ENCODE results near the gene TTLL10.

Gene TTLL10

DNA sequence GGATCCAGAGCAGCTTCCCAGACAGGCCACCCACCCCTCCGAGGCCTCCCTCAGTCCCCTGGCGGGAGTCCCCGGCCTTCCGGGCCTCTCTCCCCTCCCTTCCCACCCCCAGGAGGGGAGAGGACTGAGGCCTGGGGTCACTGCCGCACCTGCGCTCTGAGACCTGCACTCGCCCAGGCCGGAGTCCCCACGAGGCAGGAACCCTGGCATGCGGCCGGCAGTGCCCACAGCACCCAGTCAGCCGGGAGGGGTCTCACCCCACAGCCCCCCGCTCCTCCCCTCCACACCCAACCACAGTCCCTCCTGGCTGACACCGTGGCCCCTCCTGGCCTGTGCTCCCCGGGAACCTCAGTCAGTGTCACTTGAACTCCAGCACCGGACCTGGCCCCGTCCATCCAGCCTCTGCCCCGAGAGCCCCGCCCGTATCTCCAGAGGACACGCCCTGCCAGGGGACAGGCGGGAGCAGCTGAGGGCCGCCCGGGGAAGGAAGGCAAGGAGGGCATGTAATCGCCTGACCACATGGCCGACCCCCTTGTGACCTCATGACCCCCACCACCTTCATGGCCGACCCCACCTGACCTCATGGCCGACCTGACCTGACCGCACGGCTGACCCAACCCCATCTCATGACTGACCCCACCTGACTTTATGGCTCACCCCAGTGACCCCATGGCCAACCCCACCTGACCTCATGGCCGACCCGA lies 28.7 kb upstream of the TTLL10 start:
- Histone ChIP-seq H3K4me1 (ENCODE audit: insufficient read depth, poor library complexity, severe bottlenecking) (peaks cover 4% of the 10 kb centered on the region), H3K36me3 (ENCODE audit: low read depth) (no peaks in the 10 kb centered on the region), H3K27ac (ENCODE audit: poor library complexity, severe bottlenecking) (no peak overlapping the region), H3K4me3 (ENCODE audit: severe bottlenecking) (no peak overlapping the region), H3K27me3 (ENCODE audit: insufficient read depth, poor library complexity, severe bottlenecking) (no peaks in the 10 kb centered on the region), H3K9me3 (ENCODE audit: severe bottlenecking) (no peaks in the 10 kb centered on the region)
- DNase-seq (ENCODE audit: low spot score) (no peak), ATAC-seq (ENCODE audit: low read depth) (no peak; the same call in 2 of the 3 replicates)
- no peak for TF ChIP-seq CTCF (IDR thresholded peaks at IDR 0.05; ENCODE audit: poor library complexity, severe bottlenecking)

GRCh38 chr1:1145547-1145914 lies 28.1 kb upstream of the TTLL10 start:
- no peaks in the 10 kb centered on the region for H3K27me3 ChIP-seq (ENCODE audit: insufficient read depth, poor library complexity, severe bottlenecking)
- H3K27ac ChIP-seq (ENCODE audit: poor library complexity, severe bottlenecking), result no peak overlapping the region
- H3K9me3 ChIP-seq (ENCODE audit: severe bottlenecking), result no peaks in the 10 kb centered on the region
- no peak overlapping the region for H3K4me3 ChIP-seq (ENCODE audit: severe bottlenecking)
- H3K4me1 ChIP-seq (ENCODE audit: insufficient read depth, poor library complexity, severe bottlenecking), result peaks cover 4% of the 10 kb centered on the region
- no peak for ATAC-seq (ENCODE audit: low read depth)
- no peaks in the 10 kb centered on the region for H3K36me3 ChIP-seq (ENCODE audit: low read depth)
- no peak for TF ChIP-seq CTCF (IDR thresholded peaks at IDR 0.05; ENCODE audit: poor library complexity, severe bottlenecking)
- DNase-seq (ENCODE audit: low spot score), result no peak

- Histone ChIP-seq H3K9me3 (ENCODE audit: severe bottlenecking) (no peaks in the 10 kb centered on the region), H3K4me1 (ENCODE audit: insufficient read depth, poor library complexity, severe bottlenecking) (peaks cover 4% of the 10 kb centered on the region), H3K27me3 (ENCODE audit: insufficient read depth, poor library complexity, severe bottlenecking) (no peaks in the 10 kb centered on the region), H3K36me3 (ENCODE audit: low read depth) (no peaks in the 10 kb centered on the region), H3K27ac (ENCODE audit: poor library complexity, severe bottlenecking) (no peak overlapping the region), H3K4me3 (ENCODE audit: severe bottlenecking) (no peak overlapping the region)
- DNase-seq (ENCODE audit: low spot score) (no peak), ATAC-seq (ENCODE audit: low read depth) (no peak)
- no peak for TF ChIP-seq CTCF (IDR thresholded peaks at IDR 0.05; ENCODE audit: poor library complexity, severe bottlenecking)
These were observed 27.7 kb upstream of the TTLL10 start for GRCh38 chr1:1146026-1146425.

DNA sequence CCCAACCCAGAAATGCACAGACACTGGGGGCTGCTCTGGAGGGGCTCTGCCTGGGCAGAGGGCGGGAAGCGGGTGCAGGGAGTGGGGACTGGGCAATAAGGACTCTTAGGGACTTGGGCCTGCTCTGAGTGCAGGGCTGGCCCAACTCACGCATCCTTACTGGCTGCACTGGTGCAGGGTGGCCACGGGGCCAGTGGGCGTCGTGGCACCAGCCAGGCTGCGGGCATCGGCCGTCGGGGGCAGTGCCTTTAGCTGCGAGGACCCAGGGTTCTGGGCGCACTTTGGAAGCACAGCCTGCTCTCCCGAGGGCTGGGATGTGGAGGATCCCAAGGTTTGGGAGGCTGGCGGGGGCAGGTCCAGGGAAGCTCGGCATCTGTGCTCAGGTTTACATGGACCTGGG lies 27.1 kb upstream of the TTLL10 start:
- Histone ChIP-seq H3K4me3 (ENCODE audit: severe bottlenecking) (no peak overlapping the region), H3K27ac (ENCODE audit: poor library complexity, severe bottlenecking) (no peak overlapping the region), H3K36me3 (ENCODE audit: low read depth) (no peaks in the 10 kb centered on the region), H3K4me1 (ENCODE audit: insufficient read depth, poor library complexity, severe bottlenecking) (peaks cover 4% of the 10 kb centered on the region), H3K27me3 (ENCODE audit: insufficient read depth, poor library complexity, severe bottlenecking) (no peaks in the 10 kb centered on the region), H3K9me3 (ENCODE audit: severe bottlenecking) (no peaks in the 10 kb centered on the region)
- ATAC-seq (ENCODE audit: low read depth), result no peak
- no peak for TF ChIP-seq CTCF (IDR thresholded peaks at IDR 0.05; ENCODE audit: poor library complexity, severe bottlenecking)
- no peak for DNase-seq (ENCODE audit: low spot score)

DNA sequence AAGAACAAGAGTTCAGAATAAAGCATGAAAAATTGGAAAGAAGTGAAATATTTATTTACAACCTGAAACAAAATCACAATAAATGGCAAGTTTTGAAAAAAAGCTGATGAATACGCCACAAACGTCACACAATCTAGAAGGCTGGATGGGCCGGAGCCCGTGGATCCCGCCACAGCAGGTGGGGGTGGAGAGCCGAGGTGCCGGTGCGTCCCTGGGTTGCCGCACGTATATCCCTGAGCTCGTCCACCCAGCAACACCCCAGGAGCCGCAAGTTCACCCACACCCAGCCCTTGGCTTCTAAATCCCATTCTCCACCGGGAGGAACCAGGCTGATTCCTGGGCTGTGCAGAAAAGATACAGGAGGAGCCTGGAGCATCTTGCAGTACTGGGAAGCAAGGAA lies 25.6 kb upstream of the TTLL10 start:
- no peak for TF ChIP-seq CTCF (IDR thresholded peaks at IDR 0.05; ENCODE audit: poor library complexity, severe bottlenecking)
- no peak overlapping the region for H3K27ac ChIP-seq (ENCODE audit: poor library complexity, severe bottlenecking)
- ATAC-seq (ENCODE audit: low read depth), result no peak
- H3K4me1 ChIP-seq (ENCODE audit: insufficient read depth, poor library complexity, severe bottlenecking), result peaks cover 4% of the 10 kb centered on the region
- H3K9me3 ChIP-seq (ENCODE audit: severe bottlenecking), result no peaks in the 10 kb centered on the region
- no peak for DNase-seq (ENCODE audit: low spot score)
- H3K27me3 ChIP-seq (ENCODE audit: insufficient read depth, poor library complexity, severe bottlenecking), result no peaks in the 10 kb centered on the region
- H3K4me3 ChIP-seq (ENCODE audit: severe bottlenecking), result no peak overlapping the region
- no peaks in the 10 kb centered on the region for H3K36me3 ChIP-seq (ENCODE audit: low read depth)

Measured in RWPE2 (cell line).